Skeletal muscle tissue (tissue), 4 donors: Measurements from ENCODE around the gene AKAP13. TPM values are rescaled to one million over a fixed set of nuclear protein-coding genes. Genes with fewer than 3 reads are reported as not detected.

ENCODE experiments used
- H3K27ac ChIP-seq: one replicate; pipeline ENCODE4 v1.7.0; 2013; ENCODE audit warnings: mild to moderate bottlenecking, low read depth, low read length, inconsistent platforms
- H3K27me3 ChIP-seq, 3 donors: one replicate each; pipeline ENCODE4 v1.7.0; 2013; ENCODE audit warnings: low read length in 3 of 3; ENCODE audit not compliant: control insufficient read depth in 3 of 3, insufficient read depth in 3 of 3
- H3K36me3 ChIP-seq, 3 donors: one replicate each; pipeline ENCODE4 v1.7.0; 2013; ENCODE audit warnings: low read length in 3 of 3; ENCODE audit not compliant: control insufficient read depth in 3 of 3, insufficient read depth in 3 of 3
- H3K4me1 ChIP-seq, 3 donors: one replicate each; pipeline ENCODE4 v1.7.0; 2013; ENCODE audit warnings: low read length in 3 of 3, mild to moderate bottlenecking in 3 of 3; ENCODE audit not compliant: control insufficient read depth in 3 of 3, insufficient read depth in 3 of 3
- H3K4me3 ChIP-seq, 3 donors: one replicate each; pipeline ENCODE4 v1.7.0; 2013; ENCODE audit warnings: low read length in 3 of 3
- H3K9ac ChIP-seq, 3 donors: one replicate each; pipeline ENCODE4 v1.7.0; 2013; ENCODE audit warnings: low read length in 3 of 3, mild to moderate bottlenecking in 3 of 3, moderate library complexity in 2 of 3, low read depth in 1 of 3
- H3K9me3 ChIP-seq, 3 donors: one replicate each; pipeline ENCODE4 v1.7.0; 2013; ENCODE audit warnings: low read length in 3 of 3; ENCODE audit not compliant: control insufficient read depth in 3 of 3
- total RNA-seq: library from RNA; depleted of rRNA; stranded (reverse); fragments of >200 nt; gene quantifications from one replicate; pipeline ENCODE4 v1.2.3, GENCODE V29; 2014
- donor health status: Osteomylitis.

Gene AKAP13
- total RNA-seq, 1 donor from 2014 or later = 129 TPM

DNA sequence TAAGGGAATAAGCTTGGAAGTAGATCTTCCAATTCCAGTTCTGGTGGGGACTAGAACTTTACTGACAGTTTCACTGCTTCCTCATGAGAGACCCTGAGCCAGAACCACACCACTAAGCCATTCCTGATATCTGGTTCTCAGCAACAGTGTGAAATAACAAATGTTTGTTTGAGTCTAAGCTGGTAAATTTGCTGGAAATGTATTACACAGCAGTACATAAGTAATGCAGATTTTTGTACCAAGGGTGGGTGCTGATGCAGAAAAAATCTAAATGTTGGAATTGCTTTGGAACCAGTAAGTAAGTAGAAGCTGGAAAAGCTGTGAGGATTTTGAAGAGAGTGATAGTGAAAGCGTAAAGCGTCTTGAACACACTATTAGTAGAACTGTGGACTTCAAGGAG lies 14.4 kb upstream of the AKAP13 start:
- no peaks in the 10 kb centered on the region for H3K9me3 ChIP-seq
- no peak overlapping the region for H3K27ac ChIP-seq
- no peak overlapping the region for H3K4me3 ChIP-seq
- H3K9ac ChIP-seq = no peak overlapping the region
- peaks cover 3 to 6% (median 4%) of the 10 kb centered on the region in 3 donors for H3K4me1 ChIP-seq
- H3K36me3 ChIP-seq = no peaks in the 10 kb centered on the region
- H3K27me3 ChIP-seq = no peaks in the 10 kb centered on the region

DNA sequence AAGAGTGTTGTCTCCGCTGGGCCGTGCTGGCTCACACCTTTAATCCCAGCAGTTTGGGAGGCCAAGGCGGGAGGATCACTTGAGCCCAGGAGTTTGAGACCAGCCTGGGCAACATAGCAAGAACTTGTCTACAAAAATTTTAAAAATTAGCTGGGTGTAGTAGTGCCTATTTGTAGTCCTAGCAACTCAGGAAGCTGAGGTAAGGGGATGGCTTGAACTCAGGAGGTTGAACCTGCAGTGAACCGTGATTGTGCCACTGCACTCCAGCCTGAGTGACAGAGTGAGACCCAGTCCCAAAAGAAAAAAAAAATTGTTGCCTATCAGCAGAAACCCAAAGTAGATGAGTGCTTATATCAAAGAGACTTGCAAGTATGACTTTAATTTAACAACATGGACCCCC lies 12.7 kb upstream of the AKAP13 start:
- Histone ChIP-seq H3K27me3 (no peaks in the 10 kb centered on the region), H3K27ac (no peak overlapping the region), H3K4me3 (no peak overlapping the region), H3K9ac (no peak overlapping the region), H3K9me3 (no peaks in the 10 kb centered on the region), H3K36me3 (no peaks in the 10 kb centered on the region), H3K4me1 (peaks cover 0 to under 1% (median 0%) of the 10 kb centered on the region in 3 donors)

DNA sequence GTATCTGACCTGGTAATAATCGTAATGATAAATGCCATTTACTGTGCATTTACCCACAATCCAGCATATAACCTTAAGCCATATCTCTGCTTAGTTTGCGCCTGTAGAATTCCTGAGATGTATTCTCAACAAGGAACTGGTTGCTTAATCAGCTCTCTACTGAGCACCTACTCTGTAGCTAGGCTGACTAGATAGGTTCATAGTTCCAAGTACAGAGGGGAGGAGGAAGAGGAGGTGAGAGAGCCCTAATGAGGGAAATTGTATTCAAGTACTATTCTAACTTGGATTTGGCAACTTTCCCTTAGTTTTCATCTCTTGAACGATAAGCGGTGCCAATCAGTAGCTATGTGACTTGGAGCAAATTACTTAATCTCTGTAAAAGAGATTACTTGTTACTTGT lies 5.6 kb upstream of the AKAP13 start:
- H3K27me3 ChIP-seq = no peaks in the 10 kb centered on the region
- H3K36me3 ChIP-seq = no peaks in the 10 kb centered on the region
- no peak overlapping the region for H3K27ac ChIP-seq

DNA sequence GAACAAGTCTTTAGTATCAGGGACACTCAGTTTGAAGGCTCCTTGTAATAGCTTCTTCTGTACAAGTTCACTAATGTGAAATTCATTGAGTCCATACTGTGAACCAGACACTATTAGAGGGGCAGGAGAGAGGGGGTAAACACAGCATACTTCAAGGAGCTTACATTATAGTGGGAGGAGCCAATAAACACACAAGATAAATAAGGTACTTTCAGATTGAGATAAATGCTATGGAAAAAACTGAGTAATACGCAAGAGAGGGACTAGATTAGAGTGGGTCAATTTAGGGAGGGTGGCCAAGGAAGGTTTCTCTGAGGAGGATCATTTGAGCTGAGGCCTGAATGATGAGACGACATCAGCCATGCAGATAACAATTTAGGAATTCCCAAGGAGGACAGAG lies 3.1 kb upstream of the AKAP13 start:
- H3K9ac ChIP-seq = no peak overlapping the region
- H3K36me3 ChIP-seq = no peaks in the 10 kb centered on the region
- H3K27me3 ChIP-seq = no peaks in the 10 kb centered on the region
- peaks cover 2 to 12% (median 4%) of the 10 kb centered on the region in 3 donors for H3K4me1 ChIP-seq
- H3K27ac ChIP-seq = no peak overlapping the region
- no peaks in the 10 kb centered on the region for H3K9me3 ChIP-seq
- H3K4me3 ChIP-seq = no peak overlapping the region

More for the DNA sequence above, 5.6 kb upstream of the AKAP13 start:
- Histone ChIP-seq H3K4me3 (no peak overlapping the region), H3K4me1 (peaks cover 0 to 2% (median 0%) of the 10 kb centered on the region in 3 donors), H3K9me3 (no peaks in the 10 kb centered on the region), H3K9ac (no peak overlapping the region)

DNA sequence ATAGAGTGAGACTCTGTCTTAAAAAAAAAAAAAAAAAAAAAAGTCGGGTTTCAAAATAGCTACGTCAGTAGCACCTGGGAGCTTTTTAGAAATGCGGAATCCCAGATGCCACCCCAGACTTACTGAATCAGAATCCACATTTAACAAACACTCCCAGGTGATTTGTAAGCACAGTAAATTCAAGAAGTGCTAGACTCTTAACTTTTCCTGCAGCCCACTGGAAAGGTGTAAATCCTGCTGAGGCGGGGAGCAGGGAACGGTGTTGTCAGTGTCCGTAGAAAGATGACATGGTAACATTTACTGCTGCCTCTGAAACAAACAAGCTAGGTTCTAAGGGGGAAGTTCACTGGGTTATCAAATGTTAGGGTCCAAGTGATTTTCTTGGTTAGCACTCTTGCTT lies 2.4 kb upstream of the AKAP13 start:
- H3K27ac ChIP-seq = no peak overlapping the region

DNA sequence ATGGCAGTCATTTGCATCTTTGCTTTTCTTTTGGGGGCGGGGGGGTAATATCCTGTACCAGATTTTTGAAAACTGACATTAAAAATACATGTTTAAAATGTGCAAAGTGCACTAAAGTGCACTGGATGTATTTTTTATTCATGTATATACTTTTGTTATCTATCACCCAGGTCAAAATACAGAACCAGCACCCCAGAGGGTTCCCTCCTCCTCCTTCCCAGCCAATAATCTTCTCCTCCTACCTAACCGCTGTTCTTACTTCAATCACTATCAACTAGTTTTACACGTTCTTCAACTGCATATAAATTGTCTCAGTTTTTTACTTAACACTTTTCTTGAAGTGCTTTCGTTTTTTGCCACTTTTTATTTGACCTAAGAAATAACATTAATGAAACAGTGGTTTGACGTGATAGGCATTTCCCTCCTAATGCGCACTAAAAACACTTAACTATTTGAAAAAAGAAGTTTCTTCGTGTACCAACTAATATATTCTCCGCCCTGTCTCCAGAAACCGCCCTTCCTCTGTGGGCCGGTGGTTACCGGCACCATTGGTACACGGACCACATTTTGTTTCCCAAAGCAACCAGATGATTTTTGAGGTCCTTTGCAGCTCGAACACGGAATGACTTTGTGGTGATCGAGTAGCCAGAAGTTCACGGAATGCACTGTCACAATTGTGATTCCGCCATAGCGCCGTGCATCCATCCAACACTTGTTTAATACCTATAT lies 836 bp upstream of the AKAP13 start:
- peak overlapping the region; percentile 64 for H3K27ac ChIP-seq
- peak overlapping the region; percentile 87 to 92 (median 90) for H3K4me3 ChIP-seq
- peak overlapping the region; percentile 58 to 77 (median 73) for H3K9ac ChIP-seq
- H3K27me3 ChIP-seq = no peaks in the 10 kb centered on the region
- no peaks in the 10 kb centered on the region for H3K9me3 ChIP-seq
- no peaks in the 10 kb centered on the region for H3K36me3 ChIP-seq
- H3K4me1 ChIP-seq = peaks cover 2 to 16% (median 4%) of the 10 kb centered on the region in 3 donors

More for the DNA sequence above, 2.4 kb upstream of the AKAP13 start:
- Histone ChIP-seq H3K9me3 (no peaks in the 10 kb centered on the region), H3K4me1 (peaks cover 2 to 16% (median 4%) of the 10 kb centered on the region in 3 donors), H3K9ac (no peak overlapping the region), H3K27me3 (no peaks in the 10 kb centered on the region), H3K4me3 (no peak overlapping the region), H3K36me3 (no peaks in the 10 kb centered on the region)

DNA sequence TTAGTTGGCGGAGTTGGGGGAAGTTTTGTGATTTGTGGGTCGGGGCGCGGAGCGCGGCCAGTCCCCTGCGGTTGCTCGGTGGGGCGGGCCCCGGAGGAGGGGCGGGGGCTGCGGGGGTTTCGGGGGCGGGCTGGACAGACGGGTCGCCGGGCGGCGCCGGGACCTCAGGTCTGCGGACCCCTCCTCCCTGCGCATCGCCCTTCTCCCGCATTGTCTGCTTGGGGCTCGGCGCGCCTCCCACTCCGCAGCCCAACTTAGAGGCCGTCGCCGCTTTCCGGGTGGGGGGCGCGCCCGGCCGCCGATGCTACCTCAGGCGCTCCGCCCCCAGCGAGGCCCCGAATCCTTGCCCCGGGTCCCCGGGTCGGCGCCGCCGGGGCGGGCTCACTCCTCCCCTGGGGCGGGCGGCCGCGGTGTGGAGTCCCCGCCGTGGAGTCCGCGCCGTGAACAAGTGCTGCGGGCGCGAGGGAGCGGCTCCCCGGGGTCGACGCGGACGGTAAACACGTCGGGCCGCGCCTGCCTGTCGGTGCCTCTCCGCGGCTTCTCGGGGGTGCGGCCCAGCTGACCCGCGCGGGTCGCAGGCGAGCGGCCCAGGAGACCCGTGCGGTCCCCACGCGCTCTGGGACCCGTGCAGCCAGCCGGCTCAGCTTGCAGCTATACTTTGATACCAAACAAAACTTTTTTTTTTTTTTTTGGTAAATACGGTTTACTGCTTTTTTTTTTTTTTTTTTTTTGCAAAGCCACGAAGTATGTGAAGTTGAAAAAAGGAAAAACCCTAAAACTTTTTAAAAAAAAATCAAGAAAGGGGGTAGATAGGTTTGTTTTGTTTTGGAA lies 624 bp downstream of the AKAP13 start:
- Histone ChIP-seq H3K27ac (peak overlapping the region; percentile 56), H3K9me3 (no peaks in the 10 kb centered on the region), H3K27me3 (no peaks in the 10 kb centered on the region), H3K4me1 (peaks cover 2 to 16% (median 4%) of the 10 kb centered on the region in 3 donors), H3K9ac (peak overlapping the region; percentile 33 to 82 (median 77)), H3K36me3 (no peaks in the 10 kb centered on the region), H3K4me3 (peak overlapping the region; percentile 48 to 80 (median 79))

DNA sequence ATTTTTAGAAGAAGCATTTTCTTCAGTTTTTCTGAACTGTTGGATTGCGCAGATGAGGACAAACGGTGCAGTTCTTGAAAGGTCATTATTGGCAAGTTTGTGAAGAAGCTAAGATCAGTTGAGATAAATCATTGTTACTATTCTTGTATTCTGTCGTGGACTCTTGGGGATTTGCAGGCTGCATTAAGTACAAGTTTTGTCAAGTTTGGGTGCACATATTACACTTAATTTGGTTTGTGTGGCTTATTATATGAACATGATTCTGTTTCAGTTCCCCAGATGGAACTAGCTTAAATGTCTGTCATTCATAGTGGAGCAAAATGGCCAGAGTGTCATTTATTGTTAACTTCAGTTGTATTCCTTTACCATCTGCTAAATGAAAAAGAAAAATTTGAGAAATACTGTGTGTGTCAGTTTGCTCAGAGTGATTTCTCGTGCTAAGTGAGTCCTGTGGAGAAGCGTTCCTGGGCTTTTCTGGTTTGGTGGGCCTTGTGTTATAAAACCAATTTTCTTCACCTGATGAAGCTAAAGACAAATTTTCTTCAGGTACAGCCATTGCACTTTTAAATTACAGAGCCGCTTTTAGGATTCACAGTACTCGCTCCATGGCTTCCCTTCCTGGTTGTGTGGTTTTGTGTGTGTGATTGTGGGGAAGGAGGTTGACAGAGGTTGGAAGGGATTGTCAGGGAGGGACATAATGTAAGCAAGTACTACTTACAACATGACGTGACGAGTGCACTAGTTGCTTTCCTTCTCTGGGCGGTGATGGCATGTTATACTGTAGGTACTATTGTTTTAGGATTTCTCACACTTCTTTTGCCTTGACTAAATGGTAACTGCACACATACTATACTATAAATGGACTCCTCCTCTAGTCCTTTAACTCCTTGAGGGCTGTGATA lies 1.7 kb downstream of the AKAP13 start:
- peaks cover 2 to 16% (median 4%) of the 10 kb centered on the region in 3 donors for H3K4me1 ChIP-seq
- H3K9ac ChIP-seq = peak overlapping the region in 1 of 3 donors; percentile 28
- H3K27me3 ChIP-seq = no peaks in the 10 kb centered on the region
- no peak overlapping the region for H3K27ac ChIP-seq
- H3K36me3 ChIP-seq = no peaks in the 10 kb centered on the region
- no peaks in the 10 kb centered on the region for H3K9me3 ChIP-seq
- peak overlapping the region in 1 of 3 donors; percentile 48 for H3K4me3 ChIP-seq

DNA sequence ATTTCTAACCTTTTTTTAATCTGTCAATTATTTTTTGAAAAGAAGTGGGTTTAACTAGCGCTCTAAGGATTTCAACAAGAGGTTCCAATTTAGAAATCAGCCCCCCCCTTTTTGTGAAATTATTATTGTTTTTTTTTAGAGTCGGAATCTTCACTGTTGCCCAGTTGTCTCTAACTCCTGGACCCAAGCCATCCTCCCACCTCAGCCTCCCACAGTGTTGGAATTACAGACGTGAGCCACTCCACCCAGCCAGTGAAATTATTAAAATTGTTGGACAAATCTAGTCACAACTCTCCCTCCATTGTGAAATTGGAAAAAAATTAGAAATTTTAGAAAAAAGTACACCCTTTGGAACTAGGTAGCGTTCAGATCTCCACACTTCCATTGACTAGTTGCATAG lies 2.5 kb downstream of the AKAP13 start:
- Histone ChIP-seq H3K4me1 (peaks cover 2 to 16% (median 4%) of the 10 kb centered on the region in 3 donors), H3K9ac (no peak overlapping the region), H3K27ac (no peak overlapping the region), H3K9me3 (no peaks in the 10 kb centered on the region), H3K27me3 (no peaks in the 10 kb centered on the region), H3K4me3 (no peak overlapping the region), H3K36me3 (no peaks in the 10 kb centered on the region)
